ENCODE results near the gene SEC61G. TPM values are rescaled to one million over a fixed set of nuclear protein-coding genes. Genes with fewer than 3 reads are reported as not detected.

SEC61G gene
- total and polyA plus RNA-seq, 2 donors (not counting 1 experiment from before 2014, with no cell fraction given), result 23.6 to 60.9 TPM

DNA sequence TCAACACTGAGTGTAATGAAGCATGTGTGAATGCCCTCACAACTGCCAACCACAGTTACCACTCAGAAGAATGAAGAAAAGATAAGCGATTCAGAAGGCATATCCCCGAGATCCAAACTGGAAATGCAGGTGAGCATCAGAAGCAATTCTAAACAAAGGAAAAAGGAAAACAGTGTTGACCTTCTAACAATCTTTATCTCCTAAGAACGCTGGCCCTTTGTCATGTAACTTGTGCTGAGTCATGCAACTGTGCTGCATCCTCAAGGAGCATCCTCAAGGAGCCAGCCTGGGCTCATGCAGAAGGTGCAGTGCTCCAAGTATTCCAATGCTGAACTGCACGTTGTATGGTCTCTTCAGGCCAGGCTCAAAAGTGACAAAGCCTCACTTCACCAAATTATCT is 30.6 kb downstream of the SEC61G start:
- no peak overlapping the region for H3K4me2 ChIP-seq (replicated peaks; ENCODE audit: low read depth, low read length, poor library complexity, severe bottlenecking)
- peaks cover 3% of the 10 kb centered on the region for H3K9me3 Mint-ChIP-seq (ENCODE audit: insufficient read depth)
- H3K9me3 ChIP-seq (ENCODE audit: control extremely low read depth in 1 of 3, control insufficient read depth in 2 of 3, insufficient read depth in 1 of 3, low read length in 2 of 3), result no peaks in the 10 kb centered on the region
- H3K4me3 Mint-ChIP-seq, result no peak overlapping the region
- no peak for TF ChIP-seq EZH2 (IDR thresholded peaks at IDR 0.05; ENCODE audit: borderline replicate concordance, insufficient read depth, low read depth, low read length, poor library complexity, severe bottlenecking)
- no peak for TF ChIP-seq CTCF (IDR thresholded peaks at IDR 0.05)
- ChIA-PET POLR2A (no interaction called here), CTCF (no interaction called here)
- H3K79me2 ChIP-seq (ENCODE audit: control insufficient read depth, insufficient read depth, low read length), result no peaks in the 10 kb centered on the region
- no peak overlapping the region for H3K4me3 ChIP-seq (ENCODE audit: control extremely low read depth in 1 of 5, extremely low read depth in 1 of 5, insufficient read depth in 1 of 5, low read depth in 2 of 5, low read length in 4 of 5)
- H3K27me3 Mint-ChIP-seq, result peaks cover 3% of the 10 kb centered on the region
- no peaks in the 10 kb centered on the region for H3K27me3 ChIP-seq (replicated peaks in 1 of 4; ENCODE audit: control extremely low read depth in 1 of 4, control insufficient read depth in 3 of 4, insufficient read depth in 4 of 4, low read length in 3 of 4)
- H3K27ac ChIP-seq (ENCODE audit: low read length in 2 of 2), result no peak overlapping the region
- H3K36me3 ChIP-seq (replicated peaks in 1 of 2; ENCODE audit: control extremely low read depth in 1 of 2, control insufficient read depth in 1 of 2, extremely low read depth in 1 of 2, insufficient read depth in 2 of 2, low read length in 1 of 2), result no peaks in the 10 kb centered on the region
- H3K4me1 ChIP-seq (ENCODE audit: control insufficient read depth in 2 of 2, insufficient read depth in 2 of 2, low read length in 2 of 2), result no peaks in the 10 kb centered on the region
- 60% methylated on average over 1 of the region's 4 CpGs for WGBS (ENCODE audit: insufficient coverage)
- DNase-seq (no peak), ATAC-seq (ENCODE audit: low read depth) (no peak)
- H3K27ac Mint-ChIP-seq, result no peak overlapping the region
- H2AFZ ChIP-seq (ENCODE audit: insufficient read depth, low read depth, low read length, poor library complexity, severe bottlenecking), result no peak overlapping the region
- H4K20me1 ChIP-seq (ENCODE audit: control insufficient read depth, insufficient read depth, low read length, poor library complexity, severe bottlenecking), result no peaks in the 10 kb centered on the region
- no peak overlapping the region for H3K9ac ChIP-seq (ENCODE audit: low read length)
- no peaks in the 10 kb centered on the region for H3K4me1 Mint-ChIP-seq
- intact Hi-C loops (cut with micrococcal nuclease), result no loop called here

DNA sequence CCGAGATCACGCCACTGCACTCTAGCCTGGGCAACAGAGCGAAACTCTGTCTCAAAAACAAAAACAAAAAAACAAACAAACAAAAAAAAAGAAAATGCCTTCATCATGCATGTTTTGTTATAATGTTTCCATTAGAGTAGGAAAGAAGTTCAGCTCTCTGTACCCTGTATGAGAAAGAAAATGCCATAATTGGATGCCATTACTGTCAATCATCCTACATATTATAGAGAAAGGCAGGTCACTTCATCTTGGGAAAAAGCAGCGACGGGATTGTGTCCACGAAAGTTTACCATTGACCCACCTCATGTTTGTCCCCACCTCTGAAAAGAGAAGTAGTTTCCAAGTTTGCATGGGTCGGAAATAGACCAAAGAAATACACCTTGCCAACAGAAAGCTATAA is 33.8 kb downstream of the SEC61G start:
- TF ChIP-seq EZH2 (IDR thresholded peaks at IDR 0.05; ENCODE audit: borderline replicate concordance, insufficient read depth, low read depth, low read length, poor library complexity, severe bottlenecking) (no peak), CTCF (IDR thresholded peaks at IDR 0.05) (no peak)
- Mint-ChIP-seq H3K27me3 (peaks cover 3% of the 10 kb centered on the region), H3K27ac (no peak overlapping the region), H3K4me1 (no peaks in the 10 kb centered on the region), H3K9me3 (ENCODE audit: insufficient read depth) (peaks cover 2% of the 10 kb centered on the region), H3K4me3 (no peak overlapping the region)
- no peaks in the 10 kb centered on the region for H3K4me1 ChIP-seq (ENCODE audit: control insufficient read depth in 2 of 2, insufficient read depth in 2 of 2, low read length in 2 of 2)
- no peaks in the 10 kb centered on the region for H3K27me3 ChIP-seq (replicated peaks in 1 of 4; ENCODE audit: control extremely low read depth in 1 of 4, control insufficient read depth in 3 of 4, insufficient read depth in 4 of 4, low read length in 3 of 4)
- H3K36me3 ChIP-seq (replicated peaks in 1 of 2; ENCODE audit: control extremely low read depth in 1 of 2, control insufficient read depth in 1 of 2, extremely low read depth in 1 of 2, insufficient read depth in 2 of 2, low read length in 1 of 2), result no peaks in the 10 kb centered on the region
- no peak overlapping the region for H3K4me3 ChIP-seq (ENCODE audit: control extremely low read depth in 1 of 5, extremely low read depth in 1 of 5, insufficient read depth in 1 of 5, low read depth in 2 of 5, low read length in 4 of 5)
- no peak for DNase-seq
- ChIA-PET POLR2A (no interaction called here), CTCF (no interaction called here)
- H3K79me2 ChIP-seq (ENCODE audit: control insufficient read depth, insufficient read depth, low read length), result no peaks in the 10 kb centered on the region
- no peak overlapping the region for H3K9ac ChIP-seq (ENCODE audit: low read length)
- WGBS (ENCODE audit: insufficient coverage), result no CpG with 5 or more reads among the region's 7 CpGs
- no peak for ATAC-seq (ENCODE audit: low read depth)
- no peak overlapping the region for H3K4me2 ChIP-seq (replicated peaks; ENCODE audit: low read depth, low read length, poor library complexity, severe bottlenecking)
- H4K20me1 ChIP-seq (ENCODE audit: control insufficient read depth, insufficient read depth, low read length, poor library complexity, severe bottlenecking), result no peaks in the 10 kb centered on the region
- no peak overlapping the region for H2AFZ ChIP-seq (ENCODE audit: insufficient read depth, low read depth, low read length, poor library complexity, severe bottlenecking)
- no peaks in the 10 kb centered on the region for H3K9me3 ChIP-seq (ENCODE audit: control extremely low read depth in 1 of 3, control insufficient read depth in 2 of 3, insufficient read depth in 1 of 3, low read length in 2 of 3)
- intact Hi-C loops (cut with micrococcal nuclease), result no loop called here
- H3K27ac ChIP-seq (ENCODE audit: low read length in 2 of 2), result no peak overlapping the region
